Neural progenitor cell (in vitro differentiated cells): ENCODE measurements around the gene GLRA1. TPM values are rescaled to one million over a fixed set of nuclear protein-coding genes. Genes with fewer than 3 reads are reported as not detected.

Experiments used
- DNase-seq: peaks from one replicate; pipeline ENCODE4 v3.0.0-alpha.2; 2016; ENCODE audit warnings: low spot score
- H2AFZ ChIP-seq: fragments of 200-600 bp; sonication (generic); replicated peaks from 2 replicates; pipeline ENCODE4 v1.6.1; 2016; ENCODE audit warnings: antibody characterized with exemption
- H3F3A ChIP-seq: fragments of 200-600 bp; sonication (generic); 2 replicates; pipeline ENCODE4 v1.6.1; 2016; ENCODE audit warnings: antibody characterized with exemption, low read depth
- H3K27ac ChIP-seq: fragments of 200-600 bp; sonication (generic); 2 replicates; pipeline ENCODE4 v1.5.1; 2016; ENCODE audit warnings: mild to moderate bottlenecking
- H3K27me3 ChIP-seq: fragments of 200-600 bp; sonication (generic); 2 replicates; pipeline ENCODE4 v1.6.1; 2016; ENCODE audit warnings: mild to moderate bottlenecking, moderate library complexity
- H3K36me3 ChIP-seq: fragments of 200-600 bp; sonication (generic); 2 replicates; pipeline ENCODE4 v1.5.1; 2016
- H3K4me1 ChIP-seq: fragments of 200-600 bp; sonication (generic); 2 replicates; pipeline ENCODE4 v1.6.1; 2016; ENCODE audit warnings: mixed run types
- H3K4me2 ChIP-seq: fragments of 200-600 bp; sonication (generic); 2 replicates; pipeline ENCODE4 v1.6.1; 2016
- H3K4me3 ChIP-seq: fragments of 200-600 bp; sonication (generic); 2 replicates; pipeline ENCODE4 v1.5.1; 2016
- H3K79me2 ChIP-seq: fragments of 200-600 bp; sonication (generic); 2 replicates; pipeline ENCODE4 v1.6.1; 2016; ENCODE audit warnings: low read depth
- H3K9ac ChIP-seq: fragments of 200-600 bp; sonication (generic); 2 replicates; pipeline ENCODE4 v1.6.1; 2016
- H3K9me3 ChIP-seq: fragments of 200-600 bp; sonication (generic); 2 replicates; pipeline ENCODE4 v1.5.1; 2016; ENCODE audit warnings: low read depth
- H4K20me1 ChIP-seq: fragments of 200-600 bp; sonication (generic); 2 replicates; pipeline ENCODE4 v1.6.1; 2016; ENCODE audit warnings: low read depth
- H3K27ac Mint-ChIP-seq: 3 replicates; pipeline ENCODE4 v1.8.0; 2021; ENCODE audit warnings: mixed read lengths
- H3K27me3 Mint-ChIP-seq: 2 replicates; pipeline ENCODE4 v1.8.0; 2022; ENCODE audit warnings: low read depth, mild to moderate bottlenecking, inconsistent platforms, moderate library complexity, mixed read lengths; ENCODE audit not compliant: insufficient read depth
- H3K36me3 Mint-ChIP-seq: 3 replicates; pipeline ENCODE4 v1.8.0; 2021; ENCODE audit warnings: mixed read lengths
- H3K4me1 Mint-ChIP-seq: 3 replicates; pipeline ENCODE4 v1.8.0; 2021; ENCODE audit warnings: mixed read lengths
- H3K4me3 Mint-ChIP-seq: 3 replicates; pipeline ENCODE4 v1.8.0; 2021; ENCODE audit warnings: mild to moderate bottlenecking, moderate library complexity, mixed read lengths
- H3K9me3 Mint-ChIP-seq: 3 replicates; pipeline ENCODE4 v1.8.0; 2020; ENCODE audit warnings: mixed read lengths
- CTCF ChIP-seq: fragments of 200-600 bp; sonication (generic); IDR thresholded peaks from 2 replicates; pipeline ENCODE4 v1.5.1; 2017; ENCODE audit warnings: antibody characterized with exemption, mild to moderate bottlenecking
- EZH2 ChIP-seq: fragments of 200-600 bp; sonication (generic); IDR thresholded peaks from 2 replicates; pipeline ENCODE4 v1.6.1; 2017; ENCODE audit warnings: antibody characterized with exemption, mild to moderate bottlenecking, moderate library complexity
- EZH2phosphoT487 ChIP-seq: fragments of 200-600 bp; sonication (generic); IDR thresholded peaks from 2 replicates; pipeline ENCODE4 v1.6.1; 2017; ENCODE audit warnings: antibody characterized with exemption
- total RNA-seq: library from RNA; depleted of rRNA; stranded (reverse); fragments of >200 nt; gene quantifications from 2 replicates; pipeline ENCODE4 v1.2.3, GENCODE V29; 2015; ENCODE audit warnings: low replicate concordance

GLRA1 gene
- total RNA-seq, 1 donor from 2014 or later = not detected

- Histone ChIP-seq H3K79me2 (no peaks in the 10 kb centered on the region), H3K27ac (no peak overlapping the region), H3K9ac (no peak overlapping the region), H3K4me3 (no peak overlapping the region), H3F3A (no peaks in the 10 kb centered on the region), H3K36me3 (no peaks in the 10 kb centered on the region), H4K20me1 (no peaks in the 10 kb centered on the region), H3K9me3 (no peaks in the 10 kb centered on the region), H3K4me2 (no peak overlapping the region), H2AFZ (no peak overlapping the region), H3K27me3 (no peaks in the 10 kb centered on the region), H3K4me1 (no peaks in the 10 kb centered on the region)
- Mint-ChIP-seq H3K4me3 (no peak overlapping the region), H3K27ac (no peak overlapping the region), H3K27me3 (peaks cover 12% of the 10 kb centered on the region), H3K9me3 (peaks cover 2% of the 10 kb centered on the region), H3K36me3 (no peaks in the 10 kb centered on the region), H3K4me1 (no peaks in the 10 kb centered on the region)
- TF ChIP-seq EZH2phosphoT487 (no peak), CTCF (no peak), EZH2 (no peak)
- no peak for DNase-seq
These were observed 54.4 kb downstream of the GLRA1 start for GRCh38 chr5:151870271-151870670.

GRCh38 chr5:151869843-151870242 is 54.8 kb downstream of the GLRA1 start:
- H3K79me2 ChIP-seq = no peaks in the 10 kb centered on the region
- H3K9me3 ChIP-seq = no peaks in the 10 kb centered on the region
- Mint-ChIP-seq H3K27me3 (peaks cover 12% of the 10 kb centered on the region), H3K36me3 (no peaks in the 10 kb centered on the region), H3K4me1 (no peaks in the 10 kb centered on the region), H3K4me3 (no peak overlapping the region), H3K27ac (no peak overlapping the region), H3K9me3 (peaks cover 2% of the 10 kb centered on the region)
- H3K27ac ChIP-seq = no peak overlapping the region
- no peaks in the 10 kb centered on the region for H3K4me1 ChIP-seq
- H4K20me1 ChIP-seq = no peaks in the 10 kb centered on the region
- H3K4me3 ChIP-seq = no peak overlapping the region
- no peak for TF ChIP-seq EZH2phosphoT487
- no peak for TF ChIP-seq CTCF
- TF ChIP-seq EZH2 = no peak
- H3K27me3 ChIP-seq = no peaks in the 10 kb centered on the region
- no peak for DNase-seq
- H3K36me3 ChIP-seq = no peaks in the 10 kb centered on the region
- no peak overlapping the region for H2AFZ ChIP-seq
- H3K4me2 ChIP-seq = no peak overlapping the region
- no peak overlapping the region for H3K9ac ChIP-seq
- no peaks in the 10 kb centered on the region for H3F3A ChIP-seq

GRCh38 chr5:151868451-151868850 is 56.2 kb downstream of the GLRA1 start:
- Histone ChIP-seq H4K20me1 (no peaks in the 10 kb centered on the region), H3K4me1 (no peaks in the 10 kb centered on the region), H3K36me3 (no peaks in the 10 kb centered on the region), H3F3A (no peaks in the 10 kb centered on the region), H3K4me2 (no peak overlapping the region), H3K79me2 (no peaks in the 10 kb centered on the region), H2AFZ (no peak overlapping the region), H3K9me3 (no peaks in the 10 kb centered on the region), H3K27me3 (no peaks in the 10 kb centered on the region), H3K4me3 (no peak overlapping the region), H3K9ac (no peak overlapping the region), H3K27ac (no peak overlapping the region)
- H3K9me3 Mint-ChIP-seq = no peaks in the 10 kb centered on the region
- H3K4me1 Mint-ChIP-seq = no peaks in the 10 kb centered on the region
- H3K27ac Mint-ChIP-seq = no peak overlapping the region
- TF ChIP-seq CTCF = no peak
- no peak for TF ChIP-seq EZH2phosphoT487
- no peak for TF ChIP-seq EZH2
- no peak for DNase-seq
- H3K4me3 Mint-ChIP-seq = no peak overlapping the region
- peaks cover 4% of the 10 kb centered on the region for H3K27me3 Mint-ChIP-seq
- H3K36me3 Mint-ChIP-seq = no peaks in the 10 kb centered on the region
